HUES48 (cell line): ENCODE data around the gene GLG1.

Source experiments
- H3K27ac ChIP-seq: one replicate; pipeline ENCODE4 v1.7.0; 2013; ENCODE audit warnings: low read depth, low read length, inconsistent platforms
- H3K27me3 ChIP-seq: 2 replicates; pipeline ENCODE4 v1.6.1; 2013; ENCODE audit warnings: mild to moderate bottlenecking, low read length; ENCODE audit not compliant: control insufficient read depth, insufficient read depth
- H3K36me3 ChIP-seq: 2 replicates; pipeline ENCODE4 v1.6.1; 2013; ENCODE audit warnings: low read length; ENCODE audit not compliant: control insufficient read depth, insufficient read depth
- H3K4me1 ChIP-seq: 2 replicates; pipeline ENCODE4 v1.6.1; 2013; ENCODE audit warnings: mild to moderate bottlenecking, low read length; ENCODE audit not compliant: control insufficient read depth, insufficient read depth
- H3K4me3 ChIP-seq: 2 replicates; pipeline ENCODE4 v1.5.1; 2013; ENCODE audit warnings: mild to moderate bottlenecking, low read depth, low read length
- H3K9ac ChIP-seq: 2 replicates; pipeline ENCODE4 v1.6.1; 2013; ENCODE audit warnings: mild to moderate bottlenecking, low read depth, low read length, moderate library complexity
- H3K9me3 ChIP-seq: 2 replicates; pipeline ENCODE4 v1.6.1; 2013; ENCODE audit warnings: low read length; ENCODE audit not compliant: control insufficient read depth, insufficient read depth

The GLG1 gene

DNA sequence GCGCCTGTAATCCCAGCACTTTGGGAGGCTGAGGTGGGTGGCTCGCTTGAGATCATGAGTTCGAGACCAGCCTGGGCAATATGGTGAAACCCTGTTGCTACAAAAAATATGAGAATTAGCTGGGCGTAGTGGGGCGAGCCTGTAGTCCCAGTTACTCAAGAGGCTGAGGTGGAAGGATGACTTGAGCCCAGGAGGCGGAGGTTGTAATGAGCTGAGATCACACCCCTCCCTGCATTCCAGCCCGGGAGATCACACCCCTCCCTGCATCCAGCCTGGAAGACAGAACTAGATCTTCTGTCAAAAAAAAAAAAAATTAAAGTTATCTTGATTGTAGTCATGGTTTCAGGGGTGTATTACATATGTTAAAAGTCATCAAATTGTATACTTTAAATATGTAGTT lies 26.8 kb upstream of the GLG1 start:
- H3K9ac ChIP-seq: no peak overlapping the region
- H3K27ac ChIP-seq: no peak overlapping the region
- H3K4me1 ChIP-seq: no peaks in the 10 kb centered on the region
- H3K4me3 ChIP-seq: no peak overlapping the region
- H3K36me3 ChIP-seq: peaks cover 98% of the 10 kb centered on the region
- no peaks in the 10 kb centered on the region for H3K27me3 ChIP-seq
- no peaks in the 10 kb centered on the region for H3K9me3 ChIP-seq

DNA sequence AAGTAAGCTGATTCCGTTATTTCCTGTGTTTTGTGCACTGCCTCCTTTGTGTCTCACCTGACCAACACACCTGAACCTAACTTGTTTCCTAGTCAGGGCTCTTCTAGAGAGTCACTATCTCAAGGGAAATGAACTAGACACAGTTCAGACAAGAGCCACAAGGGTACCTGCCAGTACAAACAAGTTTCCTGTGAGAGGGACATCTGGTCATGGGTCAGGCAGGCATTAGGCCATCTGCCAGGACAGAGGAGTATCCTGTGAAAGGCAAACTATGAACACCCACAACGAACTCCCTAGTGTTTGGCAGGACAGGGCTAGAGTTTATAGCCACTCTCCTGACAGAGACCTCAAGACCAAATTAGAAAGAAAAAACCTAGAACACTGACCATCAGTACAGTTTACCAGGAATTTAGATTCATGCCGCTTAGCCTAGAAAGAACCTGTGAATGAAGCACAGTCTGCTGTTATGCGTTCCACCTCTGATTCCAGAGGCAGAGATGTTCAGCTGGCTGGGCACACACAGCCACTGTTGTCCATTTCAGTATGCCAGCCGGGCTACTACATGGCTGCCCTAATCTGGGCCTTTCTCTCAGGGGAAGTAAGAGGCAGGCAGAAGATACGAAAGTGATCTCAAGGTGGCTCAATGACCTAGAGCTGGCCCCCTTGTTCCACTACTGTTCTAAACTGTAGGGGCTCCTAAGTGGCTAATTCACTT lies 20.7 kb upstream of the GLG1 start:
- H3K27ac ChIP-seq: no peak overlapping the region

DNA sequence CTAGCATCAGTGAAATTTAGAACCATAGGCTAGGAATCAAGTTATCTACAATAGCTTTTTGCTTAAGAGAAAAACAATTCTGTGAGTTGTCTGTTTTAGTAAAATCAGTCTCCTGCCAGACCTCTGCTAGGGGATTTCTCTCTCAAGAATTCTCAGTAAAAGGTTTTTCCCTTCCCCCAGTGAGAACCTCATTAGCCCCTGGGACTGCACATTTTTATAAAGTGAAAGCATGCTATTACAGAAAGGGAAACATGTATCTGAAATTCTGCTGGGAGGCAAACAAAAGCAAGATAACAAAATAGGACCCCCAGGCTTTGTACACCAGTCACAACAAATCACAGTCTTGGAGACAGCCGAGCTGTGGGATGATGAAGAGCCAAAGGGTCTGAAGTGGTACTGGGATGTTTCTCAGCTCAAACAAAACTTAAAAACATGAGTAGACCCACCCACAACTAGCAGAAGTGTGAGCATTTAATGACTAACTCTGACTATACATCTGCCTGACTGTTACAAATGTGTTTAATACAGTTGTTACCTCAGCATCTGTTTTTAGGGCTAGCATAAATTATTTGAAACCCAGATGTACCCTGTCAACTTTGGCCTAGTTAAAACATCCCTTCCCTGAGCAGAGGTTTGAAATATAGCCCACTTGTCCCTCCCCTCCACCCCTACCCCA lies 20.0 kb upstream of the GLG1 start:
- Histone ChIP-seq H3K4me3 (no peak overlapping the region), H3K27me3 (no peaks in the 10 kb centered on the region), H3K9me3 (no peaks in the 10 kb centered on the region), H3K9ac (no peak overlapping the region), H3K4me1 (peaks cover 3% of the 10 kb centered on the region; the same call in 1 of the 2 replicates), H3K27ac (no peak overlapping the region), H3K36me3 (peaks cover 100% of the 10 kb centered on the region)

More for the DNA sequence above, 20.7 kb upstream of the GLG1 start:
- H3K4me3 ChIP-seq: no peak overlapping the region
- no peaks in the 10 kb centered on the region for H3K9me3 ChIP-seq
- peaks cover 100% of the 10 kb centered on the region for H3K36me3 ChIP-seq
- no peak overlapping the region for H3K9ac ChIP-seq
- peaks cover under 1% of the 10 kb centered on the region; the same call in 1 of the 2 replicates for H3K4me1 ChIP-seq
- no peaks in the 10 kb centered on the region for H3K27me3 ChIP-seq

DNA sequence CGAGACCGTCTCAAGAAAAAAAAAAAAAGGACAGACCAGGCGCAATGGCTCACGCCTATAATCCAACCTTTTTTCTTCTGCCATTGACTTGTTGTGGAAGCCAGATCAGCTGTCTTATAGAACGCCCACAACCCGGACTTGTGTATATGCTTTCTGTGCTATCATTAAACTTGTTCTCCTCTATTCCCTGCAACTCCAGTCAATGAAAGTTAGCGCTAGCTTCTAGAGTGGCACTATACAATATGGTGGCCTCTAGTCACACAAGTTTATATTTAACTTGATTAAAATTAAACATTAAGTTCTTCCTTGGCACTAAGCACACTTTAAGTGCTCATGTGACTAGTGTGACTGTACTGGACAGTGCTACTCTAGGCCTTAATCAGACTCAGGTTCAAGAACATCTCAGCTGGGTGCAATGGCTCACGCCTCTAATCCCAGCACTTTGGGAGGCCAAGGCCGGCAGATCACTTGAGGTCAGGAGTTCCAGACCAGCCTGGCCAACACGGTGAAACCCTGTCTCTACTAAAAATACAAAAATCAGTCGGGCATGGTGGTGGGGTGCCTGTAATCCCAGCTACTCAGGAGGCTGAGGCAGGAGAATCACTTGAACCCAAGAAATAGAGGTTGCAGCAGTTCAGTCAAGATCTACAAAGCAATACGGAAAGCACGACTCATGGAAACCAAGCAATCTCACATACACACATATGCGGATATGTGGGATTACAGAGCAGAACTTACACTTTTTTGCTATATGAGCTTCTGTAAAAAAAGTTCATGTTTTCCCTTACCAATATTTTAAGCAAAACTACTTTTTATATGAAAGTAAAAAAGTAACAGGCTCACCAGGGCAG lies 18.8 kb upstream of the GLG1 start:
- Histone ChIP-seq H3K27ac (no peak overlapping the region), H3K4me3 (no peak overlapping the region), H3K9ac (no peak overlapping the region), H3K36me3 (peaks cover 99% of the 10 kb centered on the region), H3K9me3 (no peaks in the 10 kb centered on the region), H3K27me3 (no peaks in the 10 kb centered on the region), H3K4me1 (peaks cover 3% of the 10 kb centered on the region; the same call in 1 of the 2 replicates)

DNA sequence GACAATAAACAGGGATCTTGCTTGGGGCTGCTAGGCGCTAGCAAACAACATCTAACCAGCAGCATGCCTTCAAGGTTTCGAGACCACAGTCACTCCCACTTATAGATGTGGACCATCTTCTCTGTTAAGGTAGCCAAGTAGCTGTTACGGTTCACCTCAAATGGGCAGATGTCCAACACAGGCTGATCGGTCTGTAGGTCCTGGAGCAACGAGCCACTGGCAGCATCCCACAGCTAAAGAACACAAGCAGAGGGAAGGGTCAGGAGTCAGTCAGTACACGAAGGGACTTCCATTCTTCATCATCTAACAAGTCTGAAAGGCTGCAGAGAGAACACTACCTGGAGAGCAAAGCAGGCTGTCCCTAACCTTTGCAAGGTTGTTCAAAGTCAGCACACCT lies 16.9 kb upstream of the GLG1 start:
- Histone ChIP-seq H3K9ac (no peak overlapping the region), H3K27me3 (no peaks in the 10 kb centered on the region), H3K4me3 (no peak overlapping the region), H3K4me1 (peaks cover 3% of the 10 kb centered on the region; the same call in 1 of the 2 replicates), H3K9me3 (no peaks in the 10 kb centered on the region), H3K36me3 (peaks cover 94% of the 10 kb centered on the region), H3K27ac (no peak overlapping the region)

DNA sequence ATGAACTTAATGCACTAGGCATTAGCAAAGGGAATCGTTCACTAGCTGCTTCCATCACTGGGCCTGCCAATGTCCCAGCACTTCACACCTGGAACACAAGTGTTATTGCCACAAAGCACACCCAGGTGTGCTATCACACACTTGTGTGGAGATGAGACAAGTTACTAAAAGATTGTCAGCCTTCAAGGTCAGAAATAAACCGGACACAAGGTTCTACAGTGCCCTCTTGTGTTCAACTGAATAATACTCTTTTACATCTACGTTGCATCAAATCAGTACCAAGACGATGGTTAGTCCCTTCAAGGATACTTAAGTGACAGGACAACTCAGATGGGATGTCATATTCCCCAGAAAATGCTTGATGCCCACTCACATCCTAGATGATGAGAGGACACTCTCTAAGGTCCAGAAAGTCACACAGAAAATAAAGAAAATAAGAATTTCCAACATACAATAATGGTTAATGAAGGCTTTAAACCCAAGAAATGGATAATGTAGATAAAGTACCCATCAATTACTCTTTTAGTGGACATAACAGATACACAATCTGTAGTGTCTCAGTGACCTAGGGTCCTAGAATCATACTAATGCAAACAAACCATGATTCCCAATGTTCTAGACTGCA lies 16.4 kb upstream of the GLG1 start:
- H3K27ac ChIP-seq: no peak overlapping the region
- H3K4me3 ChIP-seq: no peak overlapping the region
- no peaks in the 10 kb centered on the region for H3K9me3 ChIP-seq
- H3K27me3 ChIP-seq: no peaks in the 10 kb centered on the region
- H3K4me1 ChIP-seq: peaks cover 3% of the 10 kb centered on the region; the same call in 1 of the 2 replicates
- no peak overlapping the region for H3K9ac ChIP-seq
- peaks cover 89% of the 10 kb centered on the region for H3K36me3 ChIP-seq

DNA sequence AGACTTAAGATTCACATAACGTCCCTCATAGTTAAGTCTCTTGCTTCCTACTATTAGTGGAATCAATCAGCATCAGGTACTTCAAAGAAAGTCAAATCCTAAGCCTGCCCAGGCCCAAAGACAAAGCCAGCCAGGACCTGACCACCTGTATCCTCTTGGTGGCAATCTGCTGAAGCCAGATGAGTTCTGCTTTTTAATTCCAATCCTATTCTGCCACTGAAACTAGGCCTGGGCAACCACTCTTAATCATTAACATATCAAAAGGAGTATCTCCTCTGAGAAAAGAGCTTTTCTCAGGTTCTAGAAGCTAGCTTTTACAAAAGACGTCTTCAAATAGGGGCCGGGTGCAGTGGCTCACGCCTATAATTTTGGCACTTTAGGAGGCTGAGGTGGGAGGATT lies 15.1 kb upstream of the GLG1 start:
- H3K36me3 ChIP-seq: peaks cover 79% of the 10 kb centered on the region
- H3K27me3 ChIP-seq: no peaks in the 10 kb centered on the region
- H3K4me1 ChIP-seq: peaks cover 3% of the 10 kb centered on the region; the same call in 1 of the 2 replicates
- no peaks in the 10 kb centered on the region for H3K9me3 ChIP-seq
- no peak overlapping the region for H3K4me3 ChIP-seq
- no peak overlapping the region for H3K27ac ChIP-seq
- H3K9ac ChIP-seq: no peak overlapping the region

DNA sequence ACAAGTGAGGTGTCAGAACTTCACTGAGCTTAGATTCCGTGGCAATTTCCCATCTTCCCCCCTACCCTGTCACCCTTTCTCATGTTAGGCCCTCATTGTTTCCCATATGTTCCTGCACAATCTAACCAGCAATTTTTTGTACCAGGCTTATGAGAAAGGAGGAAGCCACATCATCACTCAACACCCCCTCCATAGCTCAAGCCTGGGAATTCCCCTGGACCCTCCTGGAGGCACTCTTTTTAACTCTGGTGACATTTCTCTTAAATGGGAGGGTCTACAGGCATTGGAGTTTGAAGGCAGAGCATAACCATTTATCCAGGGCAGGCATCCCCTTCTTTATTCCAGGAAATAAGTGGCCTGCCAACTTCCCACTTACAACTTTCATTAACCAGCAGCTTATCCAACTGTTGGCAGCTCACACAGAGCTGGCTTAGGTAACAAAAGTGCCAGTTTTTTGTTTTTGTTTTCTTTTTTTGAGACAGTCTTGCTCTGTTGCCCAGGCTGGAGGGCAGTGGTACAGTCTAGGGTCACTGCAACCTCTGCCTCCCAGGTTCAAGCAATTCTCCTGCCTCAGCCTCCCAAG lies 10.4 kb upstream of the GLG1 start:
- Histone ChIP-seq H3K9me3 (no peaks in the 10 kb centered on the region), H3K27me3 (no peaks in the 10 kb centered on the region), H3K4me3 (no peak overlapping the region), H3K4me1 (no peaks in the 10 kb centered on the region), H3K27ac (no peak overlapping the region), H3K9ac (no peak overlapping the region), H3K36me3 (peaks cover 37% of the 10 kb centered on the region)

DNA sequence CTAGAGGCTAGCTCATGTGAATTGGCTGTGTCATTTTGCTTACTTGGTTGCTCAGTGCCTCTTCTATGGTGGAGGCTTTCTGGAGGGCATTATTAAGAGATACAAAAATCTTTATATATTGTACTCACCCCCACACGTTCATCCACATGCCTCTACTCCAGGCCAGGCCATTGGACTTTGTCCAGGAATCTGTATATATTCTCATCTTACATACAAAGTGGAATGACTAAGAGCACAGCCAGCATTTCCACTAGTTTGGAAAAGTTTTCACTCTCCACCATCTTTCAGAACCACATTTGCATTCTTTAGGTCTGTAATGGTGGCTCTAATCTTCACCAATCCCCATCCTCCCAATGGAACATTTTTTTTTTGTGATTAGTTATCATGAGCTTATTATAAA lies 4.8 kb upstream of the GLG1 start:
- no peaks in the 10 kb centered on the region for H3K27me3 ChIP-seq
- H3K4me1 ChIP-seq: peaks cover 11% of the 10 kb centered on the region
- H3K36me3 ChIP-seq: peaks cover 6% of the 10 kb centered on the region; the same call in 1 of the 2 replicates
- no peak overlapping the region for H3K27ac ChIP-seq
- no peak overlapping the region for H3K4me3 ChIP-seq
- no peaks in the 10 kb centered on the region for H3K9me3 ChIP-seq
- no peak overlapping the region for H3K9ac ChIP-seq

DNA sequence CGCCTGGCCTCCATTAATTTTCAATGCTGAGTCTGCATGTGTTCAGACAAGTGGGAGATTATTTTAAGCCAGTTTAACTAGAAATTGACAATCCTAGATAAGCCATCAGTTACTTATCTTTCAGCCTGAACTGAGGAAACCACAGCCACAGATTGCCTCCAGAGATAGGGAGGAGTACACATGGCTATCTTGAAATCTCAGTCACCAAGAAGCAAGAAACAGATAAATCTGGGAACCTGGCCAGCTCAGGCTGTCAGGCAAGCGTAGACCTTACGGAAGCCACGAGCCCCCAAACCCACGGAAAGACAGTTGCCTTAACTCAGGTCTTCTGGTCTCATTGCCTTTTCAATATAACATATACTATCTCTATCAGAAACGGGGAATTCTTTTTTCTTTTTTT lies 2.0 kb upstream of the GLG1 start:
- no peak overlapping the region for H3K9ac ChIP-seq
- H3K9me3 ChIP-seq: no peaks in the 10 kb centered on the region
- peaks cover 19% of the 10 kb centered on the region for H3K4me1 ChIP-seq
- H3K27me3 ChIP-seq: no peaks in the 10 kb centered on the region
- no peak overlapping the region for H3K4me3 ChIP-seq
- no peak overlapping the region for H3K27ac ChIP-seq
- H3K36me3 ChIP-seq: no peaks in the 10 kb centered on the region
